A673 (cell line): ENCODE results near the gene PUS10. TPM values are rescaled to one million over a fixed set of nuclear protein-coding genes. Genes with fewer than 3 reads are reported as not detected.
"Not testable (repeated sequence)": the region's sequence is repeated elsewhere in the genome, so short reads cannot be mapped to it uniquely, and the experiment has no call there.

ENCODE experiments used
- BruUV-seq: library from RNA; stranded (reverse); fragments of 400-500 nt; replicated peaks from 2 replicates; lab custom pipeline; 2021; lab: Mats Ljungman, UMichigan
- CTCF ChIA-PET: fragments of 300-600 bp; sonication (Branson Sonifier 250); formaldehyde crosslinking; loops from one replicate; lab custom pipeline; 2022; ENCODE audit warnings: antibody characterized with exemption; lab: Charles Lee
- POLR2A ChIA-PET: fragments of 300-600 bp; sonication (Branson Sonifier 250); formaldehyde crosslinking; loops from one replicate; lab custom pipeline; 2022; ENCODE audit warnings: antibody characterized with exemption; ENCODE audit not compliant: low non-redundant PET; lab: Charles Lee
- DNase-seq: peaks from one replicate; pipeline ENCODE4 v3.0.0-alpha.2; 2015; ENCODE audit warnings: low spot score
- H3K27ac ChIP-seq: fragments of 200-600 bp; sonication (generic); 2 replicates; pipeline ENCODE4 v1.5.1; 2016; ENCODE audit warnings: mixed run types, low read depth, mild to moderate bottlenecking, mixed read lengths, antibody characterized with exemption, low read length; ENCODE audit not compliant: poor library complexity, severe bottlenecking
- H3K27me3 ChIP-seq: fragments of 200-600 bp; sonication (generic); replicated peaks from 2 replicates; pipeline ENCODE4 v1.6.1; 2017; ENCODE audit warnings: mixed run types, low read depth, mild to moderate bottlenecking, mixed read lengths, antibody characterized with exemption, low read length; ENCODE audit not compliant: insufficient read depth, poor library complexity
- H3K36me3 ChIP-seq: fragments of 200-600 bp; sonication (generic); 2 replicates; pipeline ENCODE4 v1.6.1; 2016; ENCODE audit warnings: mixed run types, mild to moderate bottlenecking, mixed read lengths, antibody characterized with exemption, low read length; ENCODE audit not compliant: insufficient read depth, poor library complexity, severe bottlenecking
- H3K4me1 ChIP-seq: fragments of 200-600 bp; sonication (generic); 2 replicates; pipeline ENCODE4 v1.6.1; 2017; ENCODE audit warnings: mixed run types, mild to moderate bottlenecking, mixed read lengths, antibody characterized with exemption, low read length; ENCODE audit not compliant: insufficient read depth, poor library complexity, severe bottlenecking
- H3K4me3 ChIP-seq: fragments of 200-600 bp; sonication (generic); 2 replicates; pipeline ENCODE4 v1.5.1; 2016; ENCODE audit warnings: low read depth, mixed run types, mild to moderate bottlenecking, mixed read lengths, low read length; ENCODE audit not compliant: poor library complexity, severe bottlenecking
- H3K9me3 ChIP-seq: fragments of 200-600 bp; sonication (generic); 2 replicates; pipeline ENCODE4 v1.6.1; 2016; ENCODE audit warnings: mixed run types, low read depth, mild to moderate bottlenecking, mixed read lengths, antibody characterized with exemption, low read length; ENCODE audit not compliant: poor library complexity, severe bottlenecking
- CTCF ChIP-seq: fragments of 300-800, 200-600 bp; sonication (generic); conservative IDR thresholded peaks from 2 replicates; pipeline ENCODE4 v1.5.1; 2017; ENCODE audit warnings: low read depth, mild to moderate bottlenecking, antibody characterized with exemption, low read length, moderate library complexity, mixed read lengths
- EZH2 ChIP-seq: fragments of 200-600 bp; sonication (generic); IDR thresholded peaks from 2 replicates; pipeline ENCODE4 v1.6.1; 2017; ENCODE audit warnings: borderline replicate concordance, low read depth, mild to moderate bottlenecking, mixed read lengths, antibody characterized with exemption, low read length; ENCODE audit not compliant: poor library complexity, severe bottlenecking
- intact Hi-C: fragments of 100-400 bp; cut with micrococcal nuclease; formaldehyde crosslinking; loops from one replicate; pipeline ENCODE4 v1.10.0; 2022; ENCODE audit not compliant: unreplicated experiment
- total RNA-seq: library from RNA; stranded (reverse); gene quantifications from 2 replicates; pipeline ENCODE4 v1.2.3, GENCODE V29; 2021

The PUS10 gene
- total RNA-seq, 1 experiment from 2014 or later: 4.2 TPM

GRCh38 chr2:60936757-60937156 lies 81.3 kb downstream of the PUS10 start:
- Histone ChIP-seq H3K36me3 (peaks cover 2% of the 10 kb centered on the region), H3K27ac (no peak overlapping the region), H3K27me3 (no peaks in the 10 kb centered on the region), H3K4me3 (no peak overlapping the region), H3K4me1 (peaks cover 3% of the 10 kb centered on the region), H3K9me3 (no peaks in the 10 kb centered on the region)
- TF ChIP-seq EZH2: no peak
- TF ChIP-seq CTCF: no peak
- intact Hi-C loops: no loop called here
- no peak for DNase-seq
- CTCF ChIA-PET: no interaction called here
- POLR2A ChIA-PET: no interaction called here
- no TSS peak for BruUV-seq

GRCh38 chr2:60934165-60934722 lies 83.8 kb downstream of the PUS10 start:
- TF ChIP-seq EZH2 (no peak), CTCF (no peak)
- no peak for DNase-seq
- ChIA-PET POLR2A (interaction anchor here (0.6 kb wide), 1 partner anchor 179 kb away, joined by 5 read pairs; no protein-coding TSS in a partner anchor), CTCF (no interaction called here)
- no peaks in the 10 kb centered on the region for H3K27me3 ChIP-seq
- intact Hi-C loops: no loop called here
- H3K4me3 ChIP-seq: no peak overlapping the region
- peaks cover 5% of the 10 kb centered on the region for H3K36me3 ChIP-seq
- no TSS peak for BruUV-seq
- H3K4me1 ChIP-seq: no peaks in the 10 kb centered on the region
- no peak overlapping the region for H3K27ac ChIP-seq
- no peaks in the 10 kb centered on the region for H3K9me3 ChIP-seq

GRCh38 chr2:60932954-60933353 lies 85.1 kb downstream of the PUS10 start:
- intact Hi-C loops: no loop called here
- no peaks in the 10 kb centered on the region for H3K27me3 ChIP-seq
- POLR2A ChIA-PET: no interaction called here
- no peaks in the 10 kb centered on the region for H3K9me3 ChIP-seq
- no peak for DNase-seq
- H3K36me3 ChIP-seq: peaks cover 5% of the 10 kb centered on the region
- CTCF ChIA-PET: no interaction called here
- H3K4me1 ChIP-seq: no peaks in the 10 kb centered on the region
- TF ChIP-seq CTCF: no peak
- TF ChIP-seq EZH2: no peak
- no peak overlapping the region for H3K4me3 ChIP-seq
- H3K27ac ChIP-seq: no peak overlapping the region
- BruUV-seq: no TSS peak

GRCh38 chr2:60932061-60932460 lies 86.0 kb downstream of the PUS10 start:
- H3K27me3 ChIP-seq, BruUV-seq, POLR2A ChIA-PET: not testable (repeated sequence)

More at GRCh38 chr2:60932061-60932460, 86.0 kb downstream of the PUS10 start:
- H3K9me3 ChIP-seq, CTCF ChIA-PET, H3K27ac ChIP-seq, DNase-seq, intact Hi-C loops, H3K4me1 ChIP-seq, H3K4me3 ChIP-seq: not testable (repeated sequence)
- H3K36me3 ChIP-seq: peaks cover 13% of the 10 kb centered on the region
